H9 (cell line): Measurements from ENCODE around the gene SPIB. TPM values are rescaled to one million over a fixed set of nuclear protein-coding genes. Genes with fewer than 3 reads are reported as not detected.

Source experiments
- DNase-seq: peaks from one replicate; pipeline ENCODE4 v3.0.0-alpha.2; 2017
- H2AFZ ChIP-seq: one replicate; pipeline ENCODE4 v1.6.1; 2013; ENCODE audit warnings: mild to moderate bottlenecking, low read length, control low read depth, moderate library complexity
- H2AK5ac ChIP-seq: 2 replicates; pipeline ENCODE4 v1.6.1; 2013; ENCODE audit warnings: low read length, control low read depth, mixed read lengths; ENCODE audit not compliant: insufficient read length
- H2BK120ac ChIP-seq: one replicate; pipeline ENCODE4 v1.6.1; 2013; ENCODE audit warnings: low read depth, mild to moderate bottlenecking, low read length, control low read depth, inconsistent platforms; ENCODE audit not compliant: poor library complexity, severe bottlenecking
- H2BK12ac ChIP-seq: 2 replicates; pipeline ENCODE4 v1.6.1; 2013; ENCODE audit warnings: low read length, control low read depth, mixed read lengths, low read depth; ENCODE audit not compliant: insufficient read length
- H2BK15ac ChIP-seq: 2 replicates; pipeline ENCODE4 v1.6.1; 2013; ENCODE audit warnings: low read depth, low read length, control low read depth
- H2BK20ac ChIP-seq: one replicate; pipeline ENCODE4 v1.6.1; 2013; ENCODE audit warnings: low read depth, mild to moderate bottlenecking, low read length, control low read depth, inconsistent platforms; ENCODE audit not compliant: poor library complexity, severe bottlenecking
- H2BK5ac ChIP-seq: 2 replicates; pipeline ENCODE4 v1.6.1; 2013; ENCODE audit warnings: low read length, control low read depth, mixed read lengths; ENCODE audit not compliant: insufficient read length
- H3K14ac ChIP-seq: 2 replicates; pipeline ENCODE4 v1.6.1; 2013; ENCODE audit warnings: low read length, control low read depth; ENCODE audit not compliant: insufficient read depth
- H3K18ac ChIP-seq: 2 replicates; pipeline ENCODE4 v1.6.1; 2013; ENCODE audit warnings: low read depth, mild to moderate bottlenecking, mixed read lengths, low read length, control low read depth; ENCODE audit not compliant: insufficient read length
- H3K23ac ChIP-seq: 2 replicates; pipeline ENCODE4 v1.6.1; 2013; ENCODE audit warnings: low read length, control low read depth, mixed read lengths, low read depth; ENCODE audit not compliant: insufficient read length
- H3K23me2 ChIP-seq: 2 replicates; pipeline ENCODE4 v1.6.1; 2013; ENCODE audit warnings: low read depth, mild to moderate bottlenecking, mixed read lengths, low read length, control low read depth; ENCODE audit not compliant: insufficient read length, poor library complexity, severe bottlenecking
- H3K27ac ChIP-seq: 2 replicates; pipeline ENCODE4 v1.5.1; 2013; ENCODE audit warnings: low read length, control low read depth, mixed read lengths, low read depth; ENCODE audit not compliant: insufficient read length
- H3K27me3 ChIP-seq: 2 replicates; pipeline ENCODE4 v1.6.1; 2013; ENCODE audit warnings: low read length, control low read depth, inconsistent platforms; ENCODE audit not compliant: insufficient read depth
- H3K4ac ChIP-seq: 2 replicates; pipeline ENCODE4 v1.6.1; 2013; ENCODE audit warnings: low read depth, mild to moderate bottlenecking, control low read depth, inconsistent platforms, low read length, moderate library complexity
- H3K4me1 ChIP-seq: 2 replicates; pipeline ENCODE4 v1.6.1; 2013; ENCODE audit warnings: low read length, control low read depth, inconsistent platforms; ENCODE audit not compliant: insufficient read depth
- H3K4me2 ChIP-seq: 2 replicates; pipeline ENCODE4 v1.6.1; 2013; ENCODE audit warnings: low read length, control low read depth, mixed read lengths; ENCODE audit not compliant: insufficient read length, insufficient read depth
- H3K56ac ChIP-seq: 2 replicates; pipeline ENCODE4 v1.6.1; 2013; ENCODE audit warnings: low read depth, mild to moderate bottlenecking, mixed read lengths, low read length, control low read depth; ENCODE audit not compliant: insufficient read length
- H3K79me1 ChIP-seq: 2 replicates; pipeline ENCODE4 v1.6.1; 2013; ENCODE audit warnings: low read depth, mild to moderate bottlenecking, moderate library complexity, low read length, control low read depth, inconsistent platforms; ENCODE audit not compliant: insufficient read depth, poor library complexity, severe bottlenecking
- H3K79me2 ChIP-seq: 2 replicates; pipeline ENCODE4 v1.6.1; 2013; ENCODE audit warnings: low read length, control low read depth, inconsistent platforms; ENCODE audit not compliant: insufficient read depth
- H3K9ac ChIP-seq: 2 replicates; pipeline ENCODE4 v1.6.1; 2013; ENCODE audit warnings: low read length, control low read depth, mixed read lengths; ENCODE audit not compliant: insufficient read length; ENCODE audit errors: extremely low read depth
- H3K9me3 ChIP-seq: one replicate; pipeline ENCODE4 v1.6.1; 2013; ENCODE audit warnings: low read depth, low read length, inconsistent platforms; ENCODE audit not compliant: control insufficient read depth
- H3T11ph ChIP-seq: one replicate; pipeline ENCODE4 v1.6.1; 2013; ENCODE audit warnings: mild to moderate bottlenecking, low read length, control low read depth, inconsistent platforms
- H4K20me1 ChIP-seq: one replicate; pipeline ENCODE4 v1.6.1; 2013; ENCODE audit not compliant: control insufficient read depth, insufficient read length, insufficient read depth
- H4K5ac ChIP-seq: 2 replicates; pipeline ENCODE4 v1.6.1; 2013; ENCODE audit warnings: low read depth, mild to moderate bottlenecking, mixed read lengths, low read length, control low read depth; ENCODE audit not compliant: insufficient read length
- H4K8ac ChIP-seq: replicated peaks from 2 replicates; pipeline ENCODE4 v1.6.1; 2013; ENCODE audit warnings: low read length, control low read depth, mixed read lengths, low read depth; ENCODE audit not compliant: insufficient read length
- H4K91ac ChIP-seq: 2 replicates; pipeline ENCODE4 v1.6.1; 2013; ENCODE audit warnings: low read depth, mild to moderate bottlenecking, moderate library complexity, mixed read lengths, low read length, control low read depth; ENCODE audit not compliant: insufficient read length
- H3K27ac Mint-ChIP-seq, 3 experiments: 2 replicates in 2 of 3; 3 replicates in 1 of 3; pipeline ENCODE4 v1.8.0; 2020 to 2021; ENCODE audit warnings: mixed read lengths in 3 of 3, mild to moderate bottlenecking in 1 of 3, moderate library complexity in 1 of 3
- H3K27me3 Mint-ChIP-seq: 2 replicates; pipeline ENCODE4 v1.8.0; 2021; ENCODE audit warnings: low read depth, mild to moderate bottlenecking, moderate library complexity, mixed read lengths
- H3K36me3 Mint-ChIP-seq, 3 experiments: 2 replicates in 2 of 3; 3 replicates in 1 of 3; pipeline ENCODE4 v1.8.0; 2020 to 2021; ENCODE audit warnings: low read depth in 3 of 3, mixed read lengths in 3 of 3; ENCODE audit not compliant: insufficient read depth in 1 of 3
- H3K4me1 Mint-ChIP-seq, 2 experiments: 2 replicates each; pipeline ENCODE4 v1.8.0; 2020; ENCODE audit warnings: mixed read lengths in 2 of 2
- H3K4me3 Mint-ChIP-seq, 2 experiments: 2 replicates in 1 of 2; 3 replicates in 1 of 2; pipeline ENCODE4 v1.8.0; 2020 to 2021; ENCODE audit warnings: mild to moderate bottlenecking in 2 of 2, mixed read lengths in 2 of 2, moderate library complexity in 1 of 2
- H3K9me3 Mint-ChIP-seq, 2 experiments: 2 replicates in 1 of 2; 3 replicates in 1 of 2; pipeline ENCODE4 v1.8.0; 2020; ENCODE audit warnings: mild to moderate bottlenecking in 2 of 2, mixed read lengths in 2 of 2, moderate library complexity in 1 of 2
- CTCF ChIP-seq: fragments of 200-600 bp; sonication (generic); conservative IDR thresholded peaks from 3 replicates; pipeline ENCODE4 v1.8.0; 2021; ENCODE audit warnings: antibody characterized with exemption, mild to moderate bottlenecking
- WGBS: extraction: QIAGEN DNeasy Blood & Tissue Kit; methylation state at CpG from one replicate; pipeline ENCODE4 v1.1.7; 2013; ENCODE audit warnings: missing lambda C conversion rate, low lambda C conversion rate, mixed read lengths; ENCODE audit not compliant: insufficient read length; ENCODE audit errors: extremely low coverage; 5-methylcytosine and 5-hydroxymethylcytosine counted together
- total RNA-seq: library from RNA; stranded (reverse); gene quantifications from 2 replicates; pipeline ENCODE4 v1.2.1, GENCODE V29; 2021

SPIB gene
- total RNA-seq, 1 experiment from 2014 or later: 33.3 TPM

- Mint-ChIP-seq H3K9me3 (no peaks in the 10 kb centered on the region), H3K27ac (no peak overlapping the region), H3K36me3 (peaks cover 0 to 10% (median 3%) of the 10 kb centered on the region in 3 experiments; a peak in 5 of 7 replicates), H3K4me1 (peaks cover 13 to 18% of the 10 kb centered on the region in 2 experiments), H3K4me3 (no peak overlapping the region), H3K27me3 (peaks cover 3% of the 10 kb centered on the region; the same call in 1 of the 2 replicates)
- no peak overlapping the region for H3K23ac ChIP-seq
- no CpG with 5 or more reads among the region's 26 CpGs for WGBS
- H3K14ac ChIP-seq: no peak overlapping the region
- H3K23me2 ChIP-seq: peaks cover 8% of the 10 kb centered on the region
- H2AK5ac ChIP-seq: no peak overlapping the region
- no peak overlapping the region for H3K18ac ChIP-seq
- DNase-seq: no peak
- H4K91ac ChIP-seq: no peak overlapping the region
- no peak overlapping the region for H2BK12ac ChIP-seq
- H2BK15ac ChIP-seq: no peak overlapping the region
- no peaks in the 10 kb centered on the region for H4K20me1 ChIP-seq
- no peak overlapping the region for H2BK20ac ChIP-seq
- H3K4me1 ChIP-seq: peaks cover 3% of the 10 kb centered on the region; the same call in 1 of the 2 replicates
- no peaks in the 10 kb centered on the region for H3K9me3 ChIP-seq
- no peaks in the 10 kb centered on the region for H3K79me1 ChIP-seq
- H4K8ac ChIP-seq: no peak overlapping the region
- no peak overlapping the region for H3K4ac ChIP-seq
- no peak overlapping the region for H3K9ac ChIP-seq
- no peak overlapping the region for H3K56ac ChIP-seq
- no peak overlapping the region for H2BK120ac ChIP-seq
- no peak overlapping the region for H2BK5ac ChIP-seq
- TF ChIP-seq CTCF: no peak
- H3K27me3 ChIP-seq: no peaks in the 10 kb centered on the region
- no peak overlapping the region for H3K4me2 ChIP-seq
- no peaks in the 10 kb centered on the region for H3K79me2 ChIP-seq
- H3T11ph ChIP-seq: no peak overlapping the region
- no peak overlapping the region for H2AFZ ChIP-seq
- no peak overlapping the region for H4K5ac ChIP-seq
- H3K27ac ChIP-seq: no peak overlapping the region
Observed at GRCh38 chr19:50427318-50427925, 8.7 kb downstream of the SPIB start.
